ENCODE data around the gene FAR1.
A peak's percentile ranks its signal among the peaks of the same experiment; 100 is the strongest.
"Not testable (repeated sequence)": the region's sequence is repeated elsewhere in the genome, so short reads cannot be mapped to it uniquely, and the experiment has no call there.

Gene FAR1

DNA sequence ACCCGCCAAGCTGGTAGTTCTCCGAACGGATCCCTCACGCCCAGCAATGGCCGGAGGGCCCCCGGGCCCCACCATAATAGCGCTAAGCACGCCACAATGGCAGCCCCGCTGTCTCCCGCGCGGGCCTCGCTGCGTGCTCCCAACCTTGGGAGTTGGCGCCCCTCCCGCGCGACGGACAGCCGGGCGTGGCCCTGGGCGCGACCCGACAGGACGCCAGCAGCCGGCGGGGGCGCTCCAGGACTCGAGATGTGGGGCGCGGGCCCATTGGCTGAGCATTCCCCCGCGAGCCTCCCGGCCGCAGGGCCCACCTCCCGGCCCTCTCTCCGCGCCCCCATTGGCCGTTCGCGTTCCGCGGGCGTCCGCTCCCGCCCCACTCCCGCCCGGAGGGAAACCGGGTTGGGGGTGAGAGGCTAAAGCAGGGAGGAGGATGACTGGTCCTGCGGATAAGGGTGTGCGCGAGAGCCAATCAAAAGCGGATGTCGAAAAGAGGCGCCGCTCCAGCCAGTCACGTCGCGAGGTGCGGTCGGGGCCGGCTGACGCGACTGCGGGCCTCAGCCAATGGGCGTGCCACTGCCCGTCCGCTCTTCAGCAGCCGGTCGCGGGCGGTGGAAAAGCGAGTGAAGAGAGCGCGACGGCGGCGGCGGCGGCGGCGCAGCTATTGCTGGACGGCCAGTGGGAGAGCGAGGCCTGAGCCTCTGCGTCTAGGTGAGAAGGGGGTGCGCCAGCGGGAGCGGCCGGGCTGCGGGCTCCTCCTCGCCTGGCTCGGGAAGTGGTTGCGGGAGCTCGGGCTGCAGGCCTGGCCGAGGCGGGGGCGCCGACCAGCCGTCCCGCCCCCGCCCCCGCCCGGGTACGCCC is at the start of gene FAR1:
FAR1 (plus strand) TSS at position 567 of the 855 bp plus-strand sequence. CDS start 26,098 bp downstream, outside the sequence.
- DNase-seq: peak; percentile 98

GRCh38 chr11:13620063-13620462 is 48.4 kb upstream of the FAR1 start:
- no peak for DNase-seq

DNA sequence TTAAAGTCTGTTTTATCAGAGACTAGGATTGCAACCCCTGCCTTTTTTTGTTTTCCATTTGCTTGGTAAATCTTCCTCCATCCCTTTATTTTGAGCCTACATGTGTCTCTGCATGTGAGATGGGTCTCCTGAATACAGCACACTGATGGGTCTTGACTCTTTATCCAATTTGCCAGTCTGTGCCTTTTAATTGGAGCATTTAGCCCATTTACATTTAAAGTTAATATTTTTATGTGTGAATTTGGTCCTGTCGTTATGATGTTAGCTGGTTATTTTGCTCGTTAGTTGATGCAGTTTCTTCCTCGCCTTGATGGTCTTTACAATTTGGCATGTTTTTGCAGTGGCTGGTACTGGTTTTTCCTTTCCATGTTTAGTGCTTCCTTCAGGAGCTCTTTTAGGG is 41.6 kb upstream of the FAR1 start:
- not testable (repeated sequence) for DNase-seq

- DNase-seq: not testable (repeated sequence)
Observed at GRCh38 chr11:13628634-13629033, 39.8 kb upstream of the FAR1 start.

- DNase-seq: no peak
Observed at GRCh38 chr11:13629779-13630178, 38.7 kb upstream of the FAR1 start.

DNA sequence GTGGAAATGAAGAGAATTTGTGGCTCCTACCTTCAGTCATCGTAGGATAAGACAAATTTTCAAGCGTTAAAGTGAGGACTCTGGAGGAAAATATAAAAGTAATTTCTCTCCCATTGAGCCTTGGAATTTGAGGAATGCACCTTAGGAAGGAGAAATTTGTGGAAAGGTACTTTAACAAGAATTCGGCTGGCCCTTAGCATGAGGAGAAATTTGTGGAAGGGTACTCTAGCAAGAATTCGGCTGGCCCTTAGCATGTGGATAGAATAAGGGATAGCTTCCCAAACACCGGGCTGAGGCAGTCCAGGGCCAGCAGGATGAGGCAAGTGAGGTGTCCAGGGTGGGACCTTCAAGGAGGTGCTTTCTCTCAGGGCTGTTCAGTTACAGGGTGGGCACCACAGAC is 33.2 kb upstream of the FAR1 start:
- no peak for DNase-seq

- DNase-seq: no peak
Observed at GRCh38 chr11:13635804-13636203, 32.7 kb upstream of the FAR1 start.

DNA sequence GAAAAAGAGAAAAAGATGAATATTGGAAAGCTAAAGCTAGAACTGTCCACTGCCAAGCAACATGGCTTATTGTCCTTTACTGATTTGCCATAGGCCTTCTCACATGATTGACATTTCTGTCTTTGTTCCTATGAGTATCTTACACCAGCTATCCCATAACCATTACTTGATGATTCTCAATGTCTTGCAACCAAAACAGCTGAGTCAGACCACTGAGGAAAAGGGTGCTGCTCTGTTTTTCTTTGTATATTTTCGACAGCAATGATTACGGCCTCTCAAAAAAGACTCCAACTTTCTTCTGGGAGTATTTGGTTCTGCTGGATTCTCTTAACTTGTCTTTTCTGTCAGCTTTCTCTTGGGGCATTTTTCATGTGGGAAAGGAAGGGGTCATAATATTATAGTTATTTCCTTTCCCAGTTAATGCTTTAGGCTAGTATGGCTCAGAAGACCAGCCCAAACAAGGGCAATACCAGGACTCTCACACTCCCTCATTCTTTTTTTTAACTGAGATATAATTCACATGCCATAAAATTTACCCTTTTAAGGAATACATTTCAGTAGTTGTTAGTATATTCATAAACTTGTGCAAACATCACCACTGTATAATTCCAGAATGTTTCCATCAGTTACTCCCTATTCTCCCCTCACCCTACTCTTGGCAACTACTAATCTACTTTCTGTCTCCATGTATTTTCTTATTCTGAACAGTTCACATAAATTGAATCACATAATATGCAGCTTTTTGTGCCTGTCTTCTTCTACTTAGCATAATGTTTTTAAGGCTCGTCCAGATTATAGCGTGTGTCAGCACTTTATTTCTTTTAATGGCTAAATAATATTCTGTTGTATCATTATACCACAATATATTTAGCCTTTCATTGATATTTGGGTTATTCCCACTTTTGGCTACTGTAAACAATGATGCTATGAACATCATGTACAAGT is 31.1 kb upstream of the FAR1 start:
- no peak for DNase-seq

GRCh38 chr11:13638422-13638821 is 30.0 kb upstream of the FAR1 start:
- no peak for DNase-seq

DNA sequence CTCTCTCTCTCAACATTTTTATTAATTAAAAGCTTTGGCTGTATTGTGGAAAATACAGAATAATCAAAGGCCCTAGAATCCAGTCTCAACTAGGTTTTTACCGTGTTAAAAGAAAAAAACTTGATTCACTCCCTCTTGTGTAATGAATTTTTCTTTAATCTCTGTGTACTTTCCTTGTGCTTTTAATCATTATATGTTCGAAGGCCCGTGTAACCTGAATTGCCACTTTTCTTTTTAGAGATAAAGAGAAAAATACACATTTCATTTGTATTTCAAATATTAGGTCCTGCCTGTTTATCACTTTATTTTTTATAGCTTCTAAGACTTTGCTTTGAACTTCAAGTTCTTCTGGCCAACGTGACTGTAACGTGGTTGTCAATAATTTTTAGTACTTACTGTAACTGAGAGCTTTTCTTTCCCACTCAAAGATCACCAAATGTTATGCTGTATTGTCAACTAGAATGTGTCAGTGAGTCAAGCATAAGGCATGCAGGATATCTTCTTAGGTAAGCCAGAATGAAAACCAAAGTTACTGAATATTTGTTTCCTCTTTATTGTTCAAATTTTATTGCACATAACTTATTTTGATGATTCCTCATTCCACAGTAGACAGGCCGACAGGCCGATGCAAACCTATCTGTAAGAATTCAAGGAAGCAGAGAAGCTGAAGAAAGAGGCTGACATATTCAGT is 23.3 kb upstream of the FAR1 start:
- no peak for DNase-seq

- no peak for DNase-seq
Observed at GRCh38 chr11:13647391-13647790, 21.1 kb upstream of the FAR1 start.

GRCh38 chr11:13649619-13650018 is 18.8 kb upstream of the FAR1 start:
- DNase-seq: no peak

DNA sequence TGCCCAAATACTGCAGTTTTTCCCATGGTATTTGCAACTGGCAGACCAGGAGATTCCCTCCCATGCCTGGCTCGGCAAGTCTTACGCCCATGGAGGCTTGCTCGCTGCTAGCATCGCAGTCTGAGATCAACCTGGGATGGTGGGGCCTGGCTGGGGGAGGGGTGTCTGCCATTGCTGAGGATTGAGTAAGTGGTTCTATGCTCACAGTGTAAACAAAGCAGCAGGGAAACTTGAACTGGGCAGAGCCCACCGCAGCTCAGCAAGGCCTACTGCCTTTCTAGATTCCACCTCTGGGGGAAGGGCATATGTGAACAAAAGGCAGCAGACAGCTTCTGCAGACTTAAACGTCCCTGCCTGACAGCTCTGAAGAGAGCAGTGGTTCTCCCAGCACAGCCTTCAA is 17.0 kb upstream of the FAR1 start:
- DNase-seq: not testable (repeated sequence)

GRCh38 chr11:13661074-13661623 is 7.3 kb upstream of the FAR1 start:
- DNase-seq: no peak

GRCh38 chr11:13663631-13664071 is 4.8 kb upstream of the FAR1 start:
- DNase-seq: no peak

- no peak for DNase-seq
Observed at GRCh38 chr11:13664351-13664750, 4.1 kb upstream of the FAR1 start.

GRCh38 chr11:13666708-13667107 is 1.8 kb upstream of the FAR1 start:
- DNase-seq: no peak

- no peak for DNase-seq
Observed at GRCh38 chr11:13667245-13667644, 1.2 kb upstream of the FAR1 start.

GRCh38 chr11:13667795-13668101 is 720 bp upstream of the FAR1 start:
- DNase-seq: no peak

- DNase-seq: no peak
Observed at GRCh38 chr11:13668957-13669521, 571 bp downstream of the FAR1 start.

DNA sequence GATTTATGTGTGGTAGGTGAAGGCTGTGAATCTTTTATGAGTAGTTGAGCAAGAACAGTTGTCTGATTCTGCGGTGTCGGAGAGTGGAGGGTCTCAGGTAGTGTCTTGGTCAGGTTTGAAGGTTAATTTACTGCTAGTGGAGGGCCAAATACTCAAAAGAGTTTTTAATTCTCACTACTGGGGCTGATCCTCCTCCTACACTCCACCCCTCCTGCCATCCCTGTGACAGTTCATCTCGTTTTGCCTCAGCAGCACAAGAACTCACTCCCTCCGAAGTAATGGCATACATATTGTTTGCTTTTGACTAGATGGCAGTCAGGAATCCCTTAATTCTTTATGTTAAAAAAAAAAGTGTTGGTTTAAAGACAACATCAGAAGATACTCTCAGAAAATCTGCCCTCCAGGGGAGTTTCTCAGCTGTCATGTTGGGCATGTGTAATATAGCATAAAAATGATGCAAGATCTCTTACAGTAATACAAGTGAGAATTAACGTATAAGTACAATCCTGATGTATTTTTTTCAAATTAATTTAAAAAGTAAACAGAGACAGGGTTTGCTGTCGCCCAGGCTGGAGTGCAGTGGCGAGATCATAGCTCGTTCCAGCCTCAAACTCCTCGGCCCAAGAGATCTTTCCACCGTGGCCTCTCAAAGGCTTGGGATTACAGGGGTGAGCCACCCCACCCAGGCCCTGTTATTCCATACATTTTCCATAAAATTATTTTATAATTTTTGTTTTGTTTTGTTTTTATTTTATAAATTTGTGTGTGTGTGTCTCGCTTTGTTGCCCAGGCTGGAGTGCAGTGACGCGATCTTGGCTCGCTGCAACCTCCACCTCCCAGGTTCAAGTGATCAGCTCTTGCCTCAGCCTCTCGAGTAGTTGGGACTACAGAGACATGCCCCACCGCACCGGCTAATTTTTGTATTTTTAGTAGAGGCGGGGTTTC is 1.3 kb downstream of the FAR1 start:
- DNase-seq: no peak
